ENCODE measurements around the gene PIP4K2C.

Gene PIP4K2C

GRCh38 chr12:57604992-57605810 is 14.2 kb downstream of the PIP4K2C start:
- intact Hi-C loops (cut with DNase I): no loop called here
- DNase-seq: peak in 22 of 42 donors; percentile 28 to 68 (median 44)

- peak in 1 of 42 donors; percentile 51 for DNase-seq
- intact Hi-C loops (cut with DNase I): no loop called here
Measured at GRCh38 chr12:57605811-57606311, 14.9 kb downstream of the PIP4K2C start.

- intact Hi-C loops (cut with DNase I): no loop called here
- no peak for DNase-seq
Measured at GRCh38 chr12:57606399-57606798, 15.4 kb downstream of the PIP4K2C start.

GRCh38 chr12:57606821-57607220 is 15.8 kb downstream of the PIP4K2C start:
- DNase-seq: no peak
- intact Hi-C loops (cut with DNase I): no loop called here

- intact Hi-C loops (cut with DNase I): no loop called here
Measured at GRCh38 chr12:57607958-57608663, 17.1 kb downstream of the PIP4K2C start.

GRCh38 chr12:57609101-57609780 is 18.2 kb downstream of the PIP4K2C start:
- peak in 2 of 42 donors; percentile 34 to 47 for DNase-seq

More at GRCh38 chr12:57607958-57608663, 17.1 kb downstream of the PIP4K2C start:
- no peak for DNase-seq

GRCh38 chr12:57609781-57610553 is 19.0 kb downstream of the PIP4K2C start:
- DNase-seq: peak in 2 of 42 donors; percentile 7 to 23
- intact Hi-C loops (cut with DNase I): no loop called here

More at GRCh38 chr12:57609101-57609780, 18.2 kb downstream of the PIP4K2C start:
- intact Hi-C loops (cut with DNase I): no loop called here

GRCh38 chr12:57610554-57611107 is 19.6 kb downstream of the PIP4K2C start:
- peak in 2 of 42 donors; percentile 10 to 37 for DNase-seq
- intact Hi-C loops (cut with DNase I): no loop called here

GRCh38 chr12:57611108-57611826 is 20.3 kb downstream of the PIP4K2C start, which contains the start of gene ARHGEF25:
TSS of gene ARHGEF25 (plus strand) at chr12:57611435. CDS start at chr12:57611895, 460 bp downstream.
- intact Hi-C loops (cut with DNase I): no loop called here
- peak in 39 of 42 donors; percentile 53 to 88 (median 74) for DNase-seq

- DNase-seq: no peak
- intact Hi-C loops (cut with DNase I): no loop called here
Measured at GRCh38 chr12:57611827-57612710, 21.1 kb downstream of the PIP4K2C start.

- DNase-seq: no peak
- intact Hi-C loops (cut with DNase I): no loop called here
Measured at GRCh38 chr12:57612711-57613426, 21.9 kb downstream of the PIP4K2C start.

- intact Hi-C loops (cut with DNase I): no loop called here
- no peak for DNase-seq
Measured at GRCh38 chr12:57613427-57614109, 22.6 kb downstream of the PIP4K2C start.

GRCh38 chr12:57614178-57614947 is 23.4 kb downstream of the PIP4K2C start:
- intact Hi-C loops (cut with DNase I): no loop called here
- DNase-seq: peak in 11 of 42 donors; percentile 38 to 67 (median 49)

- intact Hi-C loops (cut with DNase I): no loop called here
- peak in 1 of 42 donors; percentile 12 for DNase-seq
Measured at GRCh38 chr12:57614948-57615500, 24.0 kb downstream of the PIP4K2C start.
